Transverse colon (tissue), 4 donors: Measurements from ENCODE around the gene GADD45A. TPM values are rescaled to one million over a fixed set of nuclear protein-coding genes. Genes with fewer than 3 reads are reported as not detected.

ENCODE experiments used
- DNase-seq: peaks from one replicate; pipeline ENCODE4 v3.0.0-alpha.2; 2019
- H3K27ac ChIP-seq, 4 donors: fragments of 200-600 bp; sonication (generic); 2 replicates each; pipeline ENCODE4 v1.5.1; 2016 to 2018; ENCODE audit warnings: inconsistent platforms in 4 of 4
- H3K27me3 ChIP-seq: fragments of 200-600 bp; sonication (generic); 2 replicates; pipeline ENCODE4 v1.5.1; 2017; ENCODE audit warnings: inconsistent platforms
- H3K36me3 ChIP-seq, 4 donors: fragments of 200-600 bp; sonication (generic); 2 replicates each; pipeline ENCODE4 v1.5.1; 2017 to 2019; ENCODE audit warnings: inconsistent platforms in 4 of 4
- H3K4me1 ChIP-seq, 4 donors: fragments of 200-600 bp; sonication (generic); 2 replicates each; pipeline ENCODE4 v1.5.1; 2017 to 2020; ENCODE audit warnings: inconsistent platforms in 4 of 4
- H3K4me3 ChIP-seq, 4 donors: fragments of 200-600 bp; sonication (generic); 1 replicate in 1 of 4; 2 replicates in 3 of 4; pipeline versions ENCODE4 v1.5.1 to v1.6.1; 2017 to 2019; ENCODE audit warnings: inconsistent platforms in 4 of 4
- H3K9me3 ChIP-seq, 2 donors: fragments of 200-600 bp; sonication (generic); 2 replicates each; pipeline ENCODE4 v1.5.1; 2017 to 2019; ENCODE audit warnings: inconsistent platforms in 2 of 2
- EP300 ChIP-seq: sonication (generic); formaldehyde crosslinking; IDR thresholded peaks from one replicate; pipeline ENCODE4 v1.6.1; 2017; ENCODE audit warnings: antibody characterized with exemption, low read depth
- POLR2A ChIP-seq: fragments of 450-650 bp; IDR thresholded peaks from one replicate; pipeline ENCODE4 v1.6.1; 2016; ENCODE audit warnings: antibody characterized with exemption, mild to moderate bottlenecking, moderate library complexity
- POLR2AphosphoS5 ChIP-seq, 3 donors: sonication (generic); formaldehyde crosslinking; IDR thresholded peaks; one replicate each; pipeline ENCODE4 v1.6.1; 2016; ENCODE audit warnings: antibody characterized with exemption in 3 of 3
- WGBS, 2 donors: methylation state at CpG; one replicate each; pipeline ENCODE4 v1.1.5; 2018; ENCODE audit warnings: low coverage in 1 of 2; 5-methylcytosine and 5-hydroxymethylcytosine counted together
- in situ Hi-C, 4 donors: fragments of 200-750 bp; cut with MboI; loops; one replicate each; pipeline versions ENCODE4 v1.15.0 to v1.15.1; 2017; ENCODE audit warnings: low sequenced_read_pairs in 3 of 4, low pct_ligation_motif_present in 1 of 4, low pct_unique_long_range_greater_than_20kb in 1 of 4
- intact Hi-C: fragments of 100-400 bp; cut with DNase I; formaldehyde crosslinking; loops from one replicate; pipeline ENCODE4 v1.15.1; 2023; ENCODE audit warnings: low total_unique reads
- total RNA-seq, 4 donors: library from RNA; depleted of rRNA; stranded (reverse); fragments of >200 nt; gene quantifications; one replicate each; pipeline ENCODE4 v1.1.0, GENCODE V29; 2016
- TF ChIP-seq, protein P1 (sequence below), 5 experiments: fragments of 200-600 bp in 3 of 5; fragments of 450-650 bp in 2 of 5; sonication (generic) in 3 of 5; IDR thresholded peaks; 1 replicate in 2 of 5; 2 replicates in 3 of 5; pipeline ENCODE4 v1.5.1; 2016 to 2017; ENCODE audit warnings: antibody characterized with exemption in 5 of 5, inconsistent platforms in 3 of 5, mild to moderate bottlenecking in 2 of 5, moderate library complexity in 1 of 5

The GADD45A gene
- total RNA-seq, 4 donors from 2014 or later, result 2.0 to 79.7 (median 69.9) TPM

- Histone ChIP-seq H3K4me3 (no peak overlapping the region), H3K36me3 (no peaks in the 10 kb centered on the region), H3K4me1 (peaks cover 12 to 36% (median 20%) of the 10 kb centered on the region in 4 donors), H3K27ac (peak overlapping the region; percentile 38 to 61 (median 58)), H3K27me3 (no peaks in the 10 kb centered on the region), H3K9me3 (no peaks in the 10 kb centered on the region)
- TF ChIP-seq POLR2AphosphoS5 (IDR thresholded peaks at IDR 0.05) (no peak), POLR2A (no peak), EP300 (no peak)
- TF ChIP-seq, protein P1, sequence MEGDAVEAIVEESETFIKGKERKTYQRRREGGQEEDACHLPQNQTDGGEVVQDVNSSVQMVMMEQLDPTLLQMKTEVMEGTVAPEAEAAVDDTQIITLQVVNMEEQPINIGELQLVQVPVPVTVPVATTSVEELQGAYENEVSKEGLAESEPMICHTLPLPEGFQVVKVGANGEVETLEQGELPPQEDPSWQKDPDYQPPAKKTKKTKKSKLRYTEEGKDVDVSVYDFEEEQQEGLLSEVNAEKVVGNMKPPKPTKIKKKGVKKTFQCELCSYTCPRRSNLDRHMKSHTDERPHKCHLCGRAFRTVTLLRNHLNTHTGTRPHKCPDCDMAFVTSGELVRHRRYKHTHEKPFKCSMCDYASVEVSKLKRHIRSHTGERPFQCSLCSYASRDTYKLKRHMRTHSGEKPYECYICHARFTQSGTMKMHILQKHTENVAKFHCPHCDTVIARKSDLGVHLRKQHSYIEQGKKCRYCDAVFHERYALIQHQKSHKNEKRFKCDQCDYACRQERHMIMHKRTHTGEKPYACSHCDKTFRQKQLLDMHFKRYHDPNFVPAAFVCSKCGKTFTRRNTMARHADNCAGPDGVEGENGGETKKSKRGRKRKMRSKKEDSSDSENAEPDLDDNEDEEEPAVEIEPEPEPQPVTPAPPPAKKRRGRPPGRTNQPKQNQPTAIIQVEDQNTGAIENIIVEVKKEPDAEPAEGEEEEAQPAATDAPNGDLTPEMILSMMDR (IDR thresholded peaks at IDR 0.05), result no peak
- intact Hi-C loops, result loop anchor here (10.0 kb wide), 1 partner anchor 72 kb away; no protein-coding TSS in a partner anchor
- in situ Hi-C loops, result no loop called here
- 56 to 65% methylated on average over 6 to 7 of the region's 7 CpGs for WGBS, 2 donors
- no peak for DNase-seq
Measured at GRCh38 chr1:67647036-67647798, 37.8 kb upstream of the GADD45A start.

GRCh38 chr1:67647814-67648358 lies 37.1 kb upstream of the GADD45A start:
- WGBS, 2 donors, result 72 to 83% methylated on average over 3 of the region's 3 CpGs
- H3K27me3 ChIP-seq, result no peaks in the 10 kb centered on the region
- no peak overlapping the region for H3K4me3 ChIP-seq
- no peak for DNase-seq
- peaks cover 12 to 36% (median 20%) of the 10 kb centered on the region in 4 donors for H3K4me1 ChIP-seq
- in situ Hi-C loops (no loop called here), intact Hi-C loops (loop anchor here (10.0 kb wide), 1 partner anchor 73 kb away; no protein-coding TSS in a partner anchor)
- TF ChIP-seq, protein P1 (IDR thresholded peaks at IDR 0.05), result no peak
- no peak for TF ChIP-seq POLR2AphosphoS5 (IDR thresholded peaks at IDR 0.05)
- TF ChIP-seq POLR2A, result no peak
- no peak for TF ChIP-seq EP300
- no peaks in the 10 kb centered on the region for H3K36me3 ChIP-seq
- no peaks in the 10 kb centered on the region for H3K9me3 ChIP-seq
- H3K27ac ChIP-seq, result peak overlapping the region in 2 of 4 donors; percentile 38 to 56

- no peak for TF ChIP-seq EP300
- TF ChIP-seq, protein P1 (IDR thresholded peaks at IDR 0.05), result no peak
- TF ChIP-seq POLR2A, result no peak
- TF ChIP-seq POLR2AphosphoS5 (IDR thresholded peaks at IDR 0.05), result no peak
- Histone ChIP-seq H3K4me3 (no peak overlapping the region), H3K27ac (no peak overlapping the region), H3K9me3 (no peaks in the 10 kb centered on the region), H3K4me1 (peaks cover 12 to 30% (median 20%) of the 10 kb centered on the region in 4 donors), H3K27me3 (no peaks in the 10 kb centered on the region), H3K36me3 (no peaks in the 10 kb centered on the region)
- 62 to 70% methylated on average over 5 to 6 of the region's 6 CpGs for WGBS, 2 donors
- in situ Hi-C loops, result no loop called here
- no peak for DNase-seq
- intact Hi-C loops, result loop anchor here (10.0 kb wide), 1 partner anchor 74 kb away; no protein-coding TSS in a partner anchor
Measured at GRCh38 chr1:67648582-67649326, 36.2 kb upstream of the GADD45A start.

DNA sequence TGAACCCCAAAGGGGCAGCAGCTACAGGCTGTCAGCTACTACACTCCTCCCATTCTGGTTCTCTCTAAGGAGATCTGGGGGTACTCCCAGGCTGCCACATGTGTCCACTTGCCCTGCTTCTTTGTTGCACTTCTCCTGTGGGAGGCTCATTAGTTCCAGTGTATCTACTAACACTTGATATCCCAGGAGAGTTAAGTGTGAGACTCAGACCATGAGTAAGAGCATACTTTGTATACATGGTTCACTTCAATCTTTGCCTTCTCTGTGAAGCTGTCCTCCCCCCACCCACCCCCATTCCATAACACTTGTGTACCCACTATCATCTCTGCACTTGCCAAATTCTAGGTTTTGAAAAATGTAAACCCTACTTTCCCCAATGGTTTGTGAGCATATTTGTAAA lies 34.9 kb upstream of the GADD45A start:
- in situ Hi-C loops, result no loop called here
- Histone ChIP-seq H3K27me3 (no peaks in the 10 kb centered on the region), H3K9me3 (no peaks in the 10 kb centered on the region), H3K36me3 (no peaks in the 10 kb centered on the region), H3K27ac (no peak overlapping the region), H3K4me1 (peaks cover 12 to 27% (median 20%) of the 10 kb centered on the region in 4 donors), H3K4me3 (no peak overlapping the region)
- DNase-seq, result no peak
- intact Hi-C loops, result no loop called here
- TF ChIP-seq POLR2A (no peak), EP300 (no peak), POLR2AphosphoS5 (IDR thresholded peaks at IDR 0.05) (no peak)
- TF ChIP-seq, protein P1 (IDR thresholded peaks at IDR 0.05), result no peak
